Right lobe of liver (tissue), 4 donors: Measurements from ENCODE around the gene TAF11L10.
"Not testable (repeated sequence)": the region's sequence is repeated elsewhere in the genome, so short reads cannot be mapped to it uniquely, and the experiment has no call there.

ENCODE experiments used
- POLR2A ChIP-seq: fragments of 450-650 bp; IDR thresholded peaks from one replicate; pipeline ENCODE4 v1.6.1; 2017; ENCODE audit warnings: antibody characterized with exemption, mild to moderate bottlenecking
- TF ChIP-seq, protein P1 (sequence below), 4 donors: fragments of 200-600 bp in 3 of 4; fragments of 450-650 bp in 1 of 4; IDR thresholded peaks; one replicate each; pipeline versions ENCODE4 v1.5.1 to v1.8.0; 2016 to 2022; ENCODE audit warnings: antibody characterized with exemption in 4 of 4, mild to moderate bottlenecking in 2 of 4
- donor health status: DM: no; HTN: no; CAD: no.
- donor health status: DM: no; HTN: no; CAD: no.
- donor health status: DM: no; HTN: yes; CAD: no.

- TF ChIP-seq, protein P1, sequence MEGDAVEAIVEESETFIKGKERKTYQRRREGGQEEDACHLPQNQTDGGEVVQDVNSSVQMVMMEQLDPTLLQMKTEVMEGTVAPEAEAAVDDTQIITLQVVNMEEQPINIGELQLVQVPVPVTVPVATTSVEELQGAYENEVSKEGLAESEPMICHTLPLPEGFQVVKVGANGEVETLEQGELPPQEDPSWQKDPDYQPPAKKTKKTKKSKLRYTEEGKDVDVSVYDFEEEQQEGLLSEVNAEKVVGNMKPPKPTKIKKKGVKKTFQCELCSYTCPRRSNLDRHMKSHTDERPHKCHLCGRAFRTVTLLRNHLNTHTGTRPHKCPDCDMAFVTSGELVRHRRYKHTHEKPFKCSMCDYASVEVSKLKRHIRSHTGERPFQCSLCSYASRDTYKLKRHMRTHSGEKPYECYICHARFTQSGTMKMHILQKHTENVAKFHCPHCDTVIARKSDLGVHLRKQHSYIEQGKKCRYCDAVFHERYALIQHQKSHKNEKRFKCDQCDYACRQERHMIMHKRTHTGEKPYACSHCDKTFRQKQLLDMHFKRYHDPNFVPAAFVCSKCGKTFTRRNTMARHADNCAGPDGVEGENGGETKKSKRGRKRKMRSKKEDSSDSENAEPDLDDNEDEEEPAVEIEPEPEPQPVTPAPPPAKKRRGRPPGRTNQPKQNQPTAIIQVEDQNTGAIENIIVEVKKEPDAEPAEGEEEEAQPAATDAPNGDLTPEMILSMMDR (IDR thresholded peaks at IDR 0.05): not testable (repeated sequence)
- not testable (repeated sequence) for TF ChIP-seq POLR2A
Observed at GRCh38 chr5:17631788-17632187, 34.2 kb upstream of the TAF11L10 start, which contains the start of gene TAF11L13.
